Activated CD4-positive, alpha-beta T cell treated with anti-CD3 and anti-CD28 coated beads, Interleukin-10, Interleukin-2, amounts not matched to agents 100 ng/mL and 50 ng/mL, durations not matched to agents 16 hours and 8 hours (primary cell): ENCODE data around the gene OR5H6.
"Not testable (repeated sequence)": the region's sequence is repeated elsewhere in the genome, so short reads cannot be mapped to it uniquely, and the experiment has no call there.

Source experiments
- DNase-seq: peaks from one replicate; pipeline ENCODE4 v3.0.0-alpha.2; 2020

The OR5H6 gene

GRCh38 chr3:98263944-98264343 lies at the start of gene OR5H6:
Gene OR5H6, plus strand, starts transcription at chr3:98264244. Its CDS starts 89 bp downstream, at chr3:98264333.
- DNase-seq, result no peak

DNA sequence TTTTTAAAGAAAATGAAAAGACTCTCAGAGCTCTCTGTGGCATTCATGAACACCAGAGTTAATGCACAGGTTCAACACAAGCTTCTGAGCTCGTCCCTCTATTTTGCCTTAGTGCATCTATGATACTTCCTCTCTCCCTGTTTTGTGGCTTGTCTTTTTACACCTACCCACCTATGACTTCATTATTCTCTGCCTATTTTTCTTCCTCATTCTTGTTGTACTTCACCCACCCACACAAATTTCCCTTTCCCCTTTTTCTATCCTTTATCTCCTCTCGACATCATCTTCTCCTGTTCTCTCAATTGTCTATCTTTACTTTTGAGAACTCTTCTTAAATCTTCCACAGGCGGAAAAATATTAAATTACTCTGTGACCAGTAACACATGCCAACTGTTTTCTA lies 49.0 kb upstream of the OR5H6 start:
- no peak for DNase-seq

DNA sequence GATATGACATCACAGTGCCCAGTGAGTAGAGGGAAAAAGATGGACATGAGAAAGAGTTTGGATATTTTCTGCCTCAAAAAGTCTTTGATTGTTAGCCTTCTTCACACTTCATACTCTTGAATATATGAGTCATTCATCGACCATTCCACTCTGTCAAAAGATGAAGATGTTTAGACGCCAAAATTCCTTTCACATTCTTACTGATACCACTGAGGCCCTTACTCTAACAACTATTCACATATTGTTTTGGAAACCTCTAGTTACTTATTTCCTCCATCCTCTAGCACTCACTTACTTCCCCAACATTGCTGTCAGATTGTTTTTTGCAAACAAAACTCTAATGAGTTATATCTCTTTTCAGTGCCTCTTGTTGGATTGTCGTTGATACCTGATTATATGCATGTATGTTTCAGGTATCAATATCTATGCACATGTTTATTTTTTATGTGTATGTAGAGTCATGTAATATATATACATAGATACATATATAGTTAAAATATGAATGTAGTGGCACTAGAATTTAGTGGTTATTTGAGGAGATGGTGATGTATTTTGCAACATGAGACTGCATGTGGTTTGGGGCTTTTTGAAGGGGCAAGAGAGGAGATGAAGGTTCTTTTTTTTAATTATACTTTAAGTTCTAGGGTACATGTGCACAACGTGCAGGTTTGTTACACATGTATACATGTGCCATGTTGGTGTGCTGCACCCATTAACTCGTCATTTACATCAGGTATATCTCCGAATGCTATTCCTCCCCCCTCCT lies 40.0 kb upstream of the OR5H6 start:
- no peak for DNase-seq

DNA sequence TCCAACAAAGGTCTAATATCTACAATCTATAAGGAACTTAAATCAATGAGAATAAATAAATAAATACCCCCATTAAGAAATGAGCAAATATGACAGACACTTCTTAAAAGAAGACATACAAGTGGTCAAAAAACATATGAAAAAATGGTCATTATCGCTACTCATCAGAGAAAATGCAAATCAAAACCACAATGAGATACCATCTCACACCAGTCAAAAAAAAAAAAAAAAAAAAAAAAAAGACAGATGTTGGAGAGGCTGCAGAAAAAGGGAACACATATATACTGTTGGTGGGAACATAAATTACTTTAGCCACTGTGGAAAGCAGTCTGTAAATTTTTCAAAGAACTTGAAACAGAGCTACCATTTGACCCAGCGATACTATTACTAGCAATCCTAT lies 31.6 kb upstream of the OR5H6 start:
- DNase-seq, result no peak

DNA sequence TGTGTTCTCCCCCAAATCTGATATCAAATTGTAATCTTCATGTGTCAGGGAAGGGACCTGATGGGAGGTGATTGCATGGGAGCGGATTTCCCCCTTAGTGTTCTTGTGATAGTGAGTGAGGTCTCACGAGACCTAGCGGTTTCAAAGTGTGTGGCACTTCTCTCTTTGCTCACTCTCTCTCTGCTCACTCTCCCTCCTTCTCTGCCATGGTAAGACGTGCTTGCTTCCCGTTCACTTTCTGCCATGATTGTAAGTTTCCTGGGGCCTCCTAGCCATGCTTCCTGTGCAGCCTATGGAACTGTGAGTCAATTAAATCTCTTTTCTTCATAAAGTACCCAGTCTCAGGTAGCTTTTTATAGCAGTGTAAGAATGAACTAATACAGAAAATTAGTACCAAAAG lies 30.6 kb upstream of the OR5H6 start:
- no peak for DNase-seq

- no peak for DNase-seq
Observed at GRCh38 chr3:98240131-98240530, 23.9 kb upstream of the OR5H6 start.

DNA sequence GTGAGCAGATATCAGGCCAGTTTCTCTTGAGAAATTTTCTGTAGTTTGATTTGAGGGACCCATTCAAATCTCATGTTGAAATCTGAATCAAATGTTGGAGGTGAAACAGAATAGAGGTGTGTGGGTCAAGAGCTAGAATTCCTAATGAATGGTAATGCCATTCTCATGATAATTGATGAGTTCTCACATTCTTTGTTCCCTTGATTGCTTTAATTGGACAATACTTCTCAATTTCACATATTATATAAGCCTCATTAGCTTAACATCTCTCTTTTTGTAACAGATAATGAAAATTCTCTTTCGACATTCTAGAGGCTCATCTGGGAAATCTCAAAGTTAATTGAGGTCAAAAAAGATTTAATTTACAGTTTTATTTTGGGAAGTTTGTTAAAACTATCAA lies 21.9 kb upstream of the OR5H6 start:
- no peak for DNase-seq

DNA sequence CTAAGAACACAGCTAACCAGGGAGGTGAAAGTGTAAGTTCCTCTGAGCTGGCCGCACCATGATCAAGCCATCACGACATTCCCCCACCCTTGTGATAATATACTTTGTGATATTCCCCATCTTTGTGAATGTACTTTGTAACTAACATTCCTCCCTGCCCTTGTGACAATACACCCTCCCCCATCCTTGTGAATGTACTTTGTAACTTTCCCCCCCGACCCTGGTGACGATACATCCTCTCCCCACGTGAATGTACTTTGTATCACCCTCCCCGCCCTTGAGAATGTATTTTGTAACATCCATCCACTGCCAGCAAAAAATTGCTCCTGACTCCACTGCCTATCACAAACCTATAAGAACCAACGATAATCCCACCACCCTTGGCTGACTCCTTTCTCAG lies 20.2 kb upstream of the OR5H6 start:
- no peak for DNase-seq

- DNase-seq, result no peak
Observed at GRCh38 chr3:98246142-98246541, 17.9 kb upstream of the OR5H6 start.

GRCh38 chr3:98256026-98256425 lies 8.0 kb upstream of the OR5H6 start:
- DNase-seq, result not testable (repeated sequence)

DNA sequence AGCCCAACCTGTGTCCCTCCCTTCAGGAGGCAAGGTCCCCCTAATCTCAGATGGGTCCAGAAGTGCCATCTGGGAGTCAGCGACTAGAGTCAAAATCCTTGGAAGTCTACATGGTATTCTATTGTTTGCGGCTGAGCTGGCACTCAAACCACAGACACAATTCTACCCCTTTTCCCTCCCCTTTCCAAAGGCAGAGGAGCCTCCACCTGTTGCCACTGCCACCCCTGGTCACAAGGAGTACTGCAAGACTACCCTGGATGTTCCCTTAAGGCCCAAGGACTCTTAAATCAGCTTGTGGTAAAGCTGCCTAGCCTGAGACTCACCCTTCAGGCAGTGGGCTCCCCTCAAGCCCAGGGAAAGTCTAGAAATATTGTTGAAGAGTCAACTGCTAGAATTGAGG lies 4.3 kb upstream of the OR5H6 start:
- peak; percentile 13 for DNase-seq

GRCh38 chr3:98262046-98262445 lies 2.0 kb upstream of the OR5H6 start:
- no peak for DNase-seq

DNA sequence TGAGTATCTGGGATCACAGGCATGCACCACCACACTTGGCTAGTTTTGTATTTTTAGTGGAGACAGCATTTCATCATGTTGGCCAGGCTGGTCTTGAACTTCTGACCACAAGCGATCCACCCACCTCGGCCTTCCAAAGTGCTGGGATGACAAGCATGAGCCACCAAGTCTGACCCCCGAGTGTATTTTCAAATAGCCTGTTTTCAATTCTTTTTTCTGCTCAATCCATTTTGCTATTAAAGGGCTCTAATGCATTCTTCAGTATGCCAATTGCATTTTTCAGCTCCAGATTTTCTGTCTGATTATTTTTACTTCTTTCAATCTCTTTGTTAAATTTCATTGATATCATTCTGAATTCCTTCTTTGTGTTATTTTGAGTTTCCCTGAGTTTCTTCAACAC lies 5.8 kb downstream of the OR5H6 start:
- no peak for DNase-seq

GRCh38 chr3:98272126-98272525 lies 8.1 kb downstream of the OR5H6 start:
- no peak for DNase-seq

- no peak for DNase-seq
Observed at GRCh38 chr3:98274914-98275313, 10.9 kb downstream of the OR5H6 start.

- DNase-seq, result no peak
Observed at GRCh38 chr3:98282205-98282604, 18.2 kb downstream of the OR5H6 start, which contains the start of gene OR5H2. Gene OR5H2, plus strand, starts transcription at chr3:98282505. Its CDS starts 398 bp downstream, at chr3:98282903.

DNA sequence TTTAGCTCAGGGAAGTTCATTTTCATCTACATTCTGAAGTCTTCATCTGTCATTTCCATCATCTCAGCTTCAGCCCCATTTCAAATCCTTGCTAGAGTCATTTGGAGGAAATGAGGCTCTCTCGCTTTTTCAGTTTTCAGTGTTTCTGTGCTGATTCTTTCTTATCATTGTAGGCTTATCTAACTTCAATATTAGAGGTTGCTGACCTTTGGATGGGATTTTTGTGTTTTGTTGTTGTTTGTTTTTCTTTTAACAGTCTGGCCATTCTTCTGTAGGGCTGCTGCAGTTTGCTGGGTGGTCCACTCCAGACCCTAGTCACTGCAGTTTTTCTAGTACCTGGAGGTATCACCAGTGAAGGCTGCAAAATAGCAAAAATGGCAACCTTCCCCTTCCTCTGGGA lies 26.9 kb downstream of the OR5H6 start:
- no peak for DNase-seq

DNA sequence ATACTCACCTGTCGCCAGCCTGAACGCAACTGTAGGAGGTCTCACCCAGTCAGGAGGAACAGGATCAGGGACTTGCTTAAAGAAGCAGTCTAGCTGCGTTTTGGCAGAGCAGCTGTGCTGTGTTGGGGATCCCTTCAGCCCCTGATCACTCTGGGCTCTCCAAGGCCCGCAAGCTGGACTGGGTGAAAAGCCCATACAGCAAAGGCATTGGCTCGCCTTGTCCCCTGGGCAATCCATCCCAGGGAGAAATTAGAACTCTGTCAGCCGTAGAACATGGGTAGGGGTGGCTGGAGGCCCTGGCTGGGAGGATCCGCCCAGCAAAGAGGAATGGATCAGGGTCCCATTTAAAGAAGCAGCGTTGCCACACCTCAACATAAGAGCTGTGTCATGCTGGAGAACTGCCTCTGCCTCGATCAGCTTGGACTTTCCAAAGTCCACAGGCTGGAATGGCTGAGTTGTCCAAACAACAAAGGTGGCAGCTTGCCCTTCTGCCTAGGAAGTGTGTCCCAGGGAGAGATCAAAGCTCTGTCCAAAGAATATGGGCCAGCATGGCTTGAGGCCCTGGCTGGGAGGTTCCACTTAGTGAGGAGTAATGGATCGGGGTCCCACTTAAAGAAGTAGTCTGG lies 27.4 kb downstream of the OR5H6 start:
- DNase-seq, result no peak
